GM12878 (cell line): ENCODE measurements around the gene CDC14B. TPM values are rescaled to one million over a fixed set of nuclear protein-coding genes. Genes with fewer than 3 reads are reported as not detected.

Source experiments
- ASH2L ChIP-seq: fragments of 300-600, 200-600 bp; sonication (generic); IDR thresholded peaks from 2 replicates; pipeline ENCODE4 v1.6.1; 2017; ENCODE audit warnings: low read depth, mild to moderate bottlenecking, borderline replicate concordance
- ATF7 ChIP-seq: fragments of 450-650 bp; IDR thresholded peaks from 2 replicates; pipeline ENCODE4 v1.6.1; 2016; ENCODE audit warnings: low read depth, mild to moderate bottlenecking
- CHD2 ChIP-seq: IDR thresholded peaks from 2 replicates; pipeline ENCODE4 v1.6.1; 2011; ENCODE audit warnings: low read depth, low read length, improper control_type of control experiment, borderline replicate concordance
- CREM ChIP-seq: IDR thresholded peaks from 2 replicates; pipeline ENCODE4 v1.6.1; 2014; ENCODE audit warnings: antibody characterized with exemption, low read depth
- ETV6 ChIP-seq, 2 experiments: fragments of 450-650 bp in 1 of 2; IDR thresholded peaks in 1 of 2; conservative IDR thresholded peaks in 1 of 2; 2 replicates each; pipeline ENCODE4 v1.6.1; 2014; ENCODE audit warnings: antibody characterized with exemption in 1 of 2, borderline replicate concordance in 1 of 2, low read depth in 1 of 2, mild to moderate bottlenecking in 1 of 2, moderate library complexity in 1 of 2
- FOXM1 ChIP-seq: IDR thresholded peaks from 2 replicates; pipeline ENCODE4 v1.6.1; 2012; ENCODE audit warnings: low read depth, mild to moderate bottlenecking, inconsistent platforms, low read length, moderate library complexity
- IRF4 ChIP-seq: IDR thresholded peaks from 2 replicates; pipeline ENCODE4 v1.6.1; 2011; ENCODE audit warnings: low read depth, low read length
- MTA3 ChIP-seq: IDR thresholded peaks from 2 replicates; pipeline ENCODE4 v1.6.1; 2012; ENCODE audit warnings: low read length, inconsistent platforms, borderline replicate concordance
- NFXL1 ChIP-seq: fragments of 450-650 bp; IDR thresholded peaks from 2 replicates; pipeline ENCODE4 v1.6.1; 2017; ENCODE audit warnings: antibody characterized with exemption, mild to moderate bottlenecking, borderline replicate concordance
- NFYA ChIP-seq: IDR thresholded peaks from 2 replicates; pipeline ENCODE4 v1.6.1; 2011; ENCODE audit warnings: low read depth, mild to moderate bottlenecking, low read length, improper control_type of control experiment, borderline replicate concordance
- NR2F1 ChIP-seq: fragments of 450-650 bp; conservative IDR thresholded peaks from 2 replicates; pipeline ENCODE4 v1.6.1; 2017; ENCODE audit warnings: mild to moderate bottlenecking
- PAX8 ChIP-seq: fragments of 450-650 bp; IDR thresholded peaks from 2 replicates; pipeline ENCODE4 v1.6.1; 2017; ENCODE audit warnings: mild to moderate bottlenecking, moderate library complexity
- POLR2AphosphoS5 ChIP-seq: IDR thresholded peaks from 2 replicates; pipeline ENCODE4 v1.6.1; 2011; ENCODE audit warnings: mild to moderate bottlenecking, low read length, inconsistent platforms
- SMC3 ChIP-seq: IDR thresholded peaks from 2 replicates; pipeline ENCODE4 v1.6.1; 2011; ENCODE audit warnings: low read length, improper control_type of control experiment, borderline replicate concordance
- TCF12 ChIP-seq: IDR thresholded peaks from 2 replicates; pipeline ENCODE4 v1.6.1; 2011; ENCODE audit warnings: low read depth, mild to moderate bottlenecking, low read length
- ZNF207 ChIP-seq: fragments of 450-650 bp; IDR thresholded peaks from 2 replicates; pipeline ENCODE4 v1.6.1; 2014; ENCODE audit warnings: antibody characterized with exemption, mild to moderate bottlenecking, borderline replicate concordance
- ZSCAN29 ChIP-seq: fragments of 450-650 bp; IDR thresholded peaks from 2 replicates; pipeline ENCODE4 v1.6.1; 2017; ENCODE audit warnings: mild to moderate bottlenecking, moderate library complexity
- polyA plus RNA-seq, 11 experiments: library from polyadenylated mRNA; depleted of rRNA in 4 of 11; unstranded in 6 of 11; stranded (reverse) in 5 of 11; fragments of >200 nt; fragmentation: Nextera tagmentation in 4 of 11; fragmentation: Illumina TruSeq in 1 of 11; extraction: Ambion mirVana in 4 of 11; extraction: Trizol in 1 of 11; gene quantifications; 1 replicate in 1 of 11; 2 replicates in 10 of 11; pipeline versions ENCODE4 v1.2.1 to v1.2.3, GENCODE V29; 2011 to 2016; ENCODE audit warnings: inconsistent platforms in 2 of 11, missing spikeins in 2 of 11, low read depth in 1 of 11
- total RNA-seq, 4 experiments: library from RNA; depleted of rRNA in 3 of 4; stranded (reverse); fragments of >200 nt in 3 of 4; fragmentation: Illumina TruSeq in 1 of 4; extraction: Trizol in 1 of 4; gene quantifications; 2 replicates each; pipeline versions ENCODE4 v1.2.1 to v1.2.3, GENCODE V29; 2013 to 2021
- TF ChIP-seq, protein P1 (sequence below): IDR thresholded peaks from 2 replicates; pipeline ENCODE4 v1.6.1; 2012; ENCODE audit warnings: improper control_type of control experiment, low read depth, low read length; ENCODE audit not compliant: insufficient replicate concordance
- TF ChIP-seq, protein P2 (sequence below): fragments of 450-650 bp; formaldehyde crosslinking; IDR thresholded peaks from 2 replicates; pipeline ENCODE4 v1.5.0; 2022; ENCODE audit warnings: mild to moderate bottlenecking, missing genetic modification characterization
- TF ChIP-seq, protein P3 (sequence below): fragments of 450-650 bp; formaldehyde crosslinking; IDR thresholded peaks from 2 replicates; pipeline ENCODE4 v1.4.0; 2022; ENCODE audit warnings: mild to moderate bottlenecking, moderate library complexity

CDC14B gene
- total and polyA plus RNA-seq, 10 of the 15 experiments (the other 5 are each of a cell fraction or from before 2014, with no cell fraction given): 3.7 to 11.7 (median 6.2) TPM

DNA sequence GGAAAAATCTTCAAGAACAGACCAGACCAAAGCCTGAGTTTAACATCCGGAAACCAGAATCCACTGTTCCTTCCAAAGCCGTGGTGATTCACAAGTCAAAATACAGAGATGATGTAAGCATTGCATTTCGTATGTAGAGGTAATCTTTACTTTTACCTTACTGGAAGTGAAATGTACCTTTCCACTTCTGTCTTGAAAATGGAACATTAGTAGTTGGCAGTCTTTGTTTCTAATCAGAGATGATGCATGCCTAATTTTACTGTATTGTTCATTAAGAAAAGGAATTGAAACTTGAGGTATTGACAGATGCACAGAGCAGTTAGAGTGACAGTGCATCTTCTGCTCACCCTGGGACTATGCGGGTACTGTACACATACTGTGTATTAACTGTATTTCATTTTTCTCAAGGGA is 135.1 kb downstream of the CDC14B start (continued):
- TF ChIP-seq, protein P1, sequence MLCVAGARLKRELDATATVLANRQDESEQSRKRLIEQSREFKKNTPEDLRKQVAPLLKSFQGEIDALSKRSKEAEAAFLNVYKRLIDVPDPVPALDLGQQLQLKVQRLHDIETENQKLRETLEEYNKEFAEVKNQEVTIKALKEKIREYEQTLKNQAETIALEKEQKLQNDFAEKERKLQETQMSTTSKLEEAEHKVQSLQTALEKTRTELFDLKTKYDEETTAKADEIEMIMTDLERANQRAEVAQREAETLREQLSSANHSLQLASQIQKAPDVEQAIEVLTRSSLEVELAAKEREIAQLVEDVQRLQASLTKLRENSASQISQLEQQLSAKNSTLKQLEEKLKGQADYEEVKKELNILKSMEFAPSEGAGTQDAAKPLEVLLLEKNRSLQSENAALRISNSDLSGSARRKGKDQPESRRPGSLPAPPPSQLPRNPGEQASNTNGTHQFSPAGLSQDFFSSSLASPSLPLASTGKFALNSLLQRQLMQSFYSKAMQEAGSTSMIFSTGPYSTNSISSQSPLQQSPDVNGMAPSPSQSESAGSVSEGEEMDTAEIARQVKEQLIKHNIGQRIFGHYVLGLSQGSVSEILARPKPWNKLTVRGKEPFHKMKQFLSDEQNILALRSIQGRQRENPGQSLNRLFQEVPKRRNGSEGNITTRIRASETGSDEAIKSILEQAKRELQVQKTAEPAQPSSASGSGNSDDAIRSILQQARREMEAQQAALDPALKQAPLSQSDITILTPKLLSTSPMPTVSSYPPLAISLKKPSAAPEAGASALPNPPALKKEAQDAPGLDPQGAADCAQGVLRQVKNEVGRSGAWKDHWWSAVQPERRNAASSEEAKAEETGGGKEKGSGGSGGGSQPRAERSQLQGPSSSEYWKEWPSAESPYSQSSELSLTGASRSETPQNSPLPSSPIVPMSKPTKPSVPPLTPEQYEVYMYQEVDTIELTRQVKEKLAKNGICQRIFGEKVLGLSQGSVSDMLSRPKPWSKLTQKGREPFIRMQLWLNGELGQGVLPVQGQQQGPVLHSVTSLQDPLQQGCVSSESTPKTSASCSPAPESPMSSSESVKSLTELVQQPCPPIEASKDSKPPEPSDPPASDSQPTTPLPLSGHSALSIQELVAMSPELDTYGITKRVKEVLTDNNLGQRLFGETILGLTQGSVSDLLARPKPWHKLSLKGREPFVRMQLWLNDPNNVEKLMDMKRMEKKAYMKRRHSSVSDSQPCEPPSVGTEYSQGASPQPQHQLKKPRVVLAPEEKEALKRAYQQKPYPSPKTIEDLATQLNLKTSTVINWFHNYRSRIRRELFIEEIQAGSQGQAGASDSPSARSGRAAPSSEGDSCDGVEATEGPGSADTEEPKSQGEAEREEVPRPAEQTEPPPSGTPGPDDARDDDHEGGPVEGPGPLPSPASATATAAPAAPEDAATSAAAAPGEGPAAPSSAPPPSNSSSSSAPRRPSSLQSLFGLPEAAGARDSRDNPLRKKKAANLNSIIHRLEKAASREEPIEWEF: no peak
- TF ChIP-seq NFYA (no peak), IRF4 (peak; percentile 51; the same call in 1 of the 2 replicates), CHD2 (no peak), SMC3 (no peak), TCF12 (no peak), NFXL1 (no peak), PAX8 (no peak), MTA3 (0 out of 2 replicates have a peak, but pooled peaks have one; percentile 32), ZSCAN29 (no peak), POLR2AphosphoS5 (no peak), CREM (peak; percentile 26; the same call in 1 of the 2 replicates), ETV6 (conservative IDR thresholded peaks at IDR 0.05 in 1 of 2, IDR thresholded peaks at IDR 0.05 in 1 of 2; ENCODE audit: borderline replicate concordance in 1 of 2, low read depth in 1 of 2) (peak in 1 of 2 experiments; percentile 63; a peak in 1 of 4 replicates), ASH2L (no peak), ZNF207 (no peak), ATF7 (peak; percentile 72), NR2F1 (no peak), FOXM1 (no peak)
- TF ChIP-seq, protein P2, sequence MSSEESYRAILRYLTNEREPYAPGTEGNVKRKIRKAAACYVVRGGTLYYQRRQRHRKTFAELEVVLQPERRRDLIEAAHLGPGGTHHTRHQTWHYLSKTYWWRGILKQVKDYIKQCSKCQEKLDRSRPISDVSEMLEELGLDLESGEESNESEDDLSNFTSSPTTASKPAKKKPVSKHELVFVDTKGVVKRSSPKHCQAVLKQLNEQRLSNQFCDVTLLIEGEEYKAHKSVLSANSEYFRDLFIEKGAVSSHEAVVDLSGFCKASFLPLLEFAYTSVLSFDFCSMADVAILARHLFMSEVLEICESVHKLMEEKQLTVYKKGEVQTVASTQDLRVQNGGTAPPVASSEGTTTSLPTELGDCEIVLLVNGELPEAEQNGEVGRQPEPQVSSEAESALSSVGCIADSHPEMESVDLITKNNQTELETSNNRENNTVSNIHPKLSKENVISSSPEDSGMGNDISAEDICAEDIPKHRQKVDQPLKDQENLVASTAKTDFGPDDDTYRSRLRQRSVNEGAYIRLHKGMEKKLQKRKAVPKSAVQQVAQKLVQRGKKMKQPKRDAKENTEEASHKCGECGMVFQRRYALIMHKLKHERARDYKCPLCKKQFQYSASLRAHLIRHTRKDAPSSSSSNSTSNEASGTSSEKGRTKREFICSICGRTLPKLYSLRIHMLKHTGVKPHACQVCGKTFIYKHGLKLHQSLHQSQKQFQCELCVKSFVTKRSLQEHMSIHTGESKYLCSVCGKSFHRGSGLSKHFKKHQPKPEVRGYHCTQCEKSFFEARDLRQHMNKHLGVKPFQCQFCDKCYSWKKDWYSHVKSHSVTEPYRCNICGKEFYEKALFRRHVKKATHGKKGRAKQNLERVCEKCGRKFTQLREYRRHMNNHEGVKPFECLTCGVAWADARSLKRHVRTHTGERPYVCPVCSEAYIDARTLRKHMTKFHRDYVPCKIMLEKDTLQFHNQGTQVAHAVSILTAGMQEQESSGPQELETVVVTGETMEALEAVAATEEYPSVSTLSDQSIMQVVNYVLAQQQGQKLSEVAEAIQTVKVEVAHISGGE: no peak
- TF ChIP-seq, protein P3, sequence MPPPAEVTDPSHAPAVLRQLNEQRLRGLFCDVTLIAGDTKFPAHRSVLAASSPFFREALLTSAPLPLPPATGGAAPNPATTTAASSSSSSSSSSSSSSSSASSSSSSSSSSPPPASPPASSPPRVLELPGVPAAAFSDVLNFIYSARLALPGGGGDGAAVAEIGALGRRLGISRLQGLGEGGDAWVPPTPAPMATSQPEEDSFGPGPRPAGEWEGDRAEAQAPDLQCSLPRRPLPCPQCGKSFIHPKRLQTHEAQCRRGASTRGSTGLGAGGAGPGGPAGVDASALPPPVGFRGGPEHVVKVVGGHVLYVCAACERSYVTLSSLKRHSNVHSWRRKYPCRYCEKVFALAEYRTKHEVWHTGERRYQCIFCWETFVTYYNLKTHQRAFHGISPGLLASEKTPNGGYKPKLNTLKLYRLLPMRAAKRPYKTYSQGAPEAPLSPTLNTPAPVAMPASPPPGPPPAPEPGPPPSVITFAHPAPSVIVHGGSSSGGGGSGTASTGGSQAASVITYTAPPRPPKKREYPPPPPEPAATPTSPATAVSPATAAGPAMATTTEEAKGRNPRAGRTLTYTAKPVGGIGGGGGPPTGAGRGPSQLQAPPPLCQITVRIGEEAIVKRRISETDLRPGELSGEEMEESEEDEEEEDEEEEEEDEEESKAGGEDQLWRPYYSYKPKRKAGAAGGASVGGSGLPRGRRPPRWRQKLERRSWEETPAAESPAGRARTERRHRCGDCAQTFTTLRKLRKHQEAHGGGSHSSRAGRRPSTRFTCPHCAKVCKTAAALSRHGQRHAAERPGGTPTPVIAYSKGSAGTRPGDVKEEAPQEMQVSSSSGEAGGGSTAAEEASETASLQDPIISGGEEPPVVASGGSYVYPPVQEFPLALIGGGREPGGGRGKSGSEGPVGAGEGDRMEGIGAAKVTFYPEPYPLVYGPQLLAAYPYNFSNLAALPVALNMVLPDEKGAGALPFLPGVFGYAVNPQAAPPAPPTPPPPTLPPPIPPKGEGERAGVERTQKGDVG (CRISPR knock-in tag): no peak
